ENCODE measurements around the gene HCN2.

- TF ChIP-seq CTCF (IDR thresholded peaks at IDR 0.05; ENCODE audit: low read length) (no peak), EZH2 (IDR thresholded peaks at IDR 0.05; ENCODE audit: borderline replicate concordance, low read length) (no peak)
These were observed 53.4 kb downstream of the HCN2 start for GRCh38 chr19:642767-643727.

Measured in OCI-LY1 (cell line).